Heart left ventricle (tissue), 16 donors: ENCODE data around the gene PIANP. TPM values are rescaled to one million over a fixed set of nuclear protein-coding genes. Genes with fewer than 3 reads are reported as not detected.

Experiments
- ATAC-seq, 4 donors: fragments of 200-7000 bp; cut with Tn5 transposase; one replicate each; pipeline ENCODE4 v1.9.1; 2020 to 2022; ENCODE audit warnings: moderate library complexity in 4 of 4, mild to moderate bottlenecking in 3 of 4, moderate number of reproducible peaks in 1 of 4
- DNase-seq, 5 donors: peaks; one replicate each; pipeline ENCODE4 v3.0.0-alpha.2; 2020
- H3K27ac ChIP-seq, 12 donors: fragments of 200-600 bp; sonication (generic) in 4 of 12; one replicate each; pipeline versions ENCODE4 v1.5.0 to v1.8.0; 2016 to 2022; ENCODE audit warnings: mild to moderate bottlenecking in 2 of 12
- H3K27me3 ChIP-seq, 9 donors: fragments of 200-600 bp; sonication (generic) in 2 of 9; one replicate each; pipeline versions ENCODE4 v1.5.1 to v1.8.0; 2016 to 2022; ENCODE audit warnings: mild to moderate bottlenecking in 3 of 9
- H3K36me3 ChIP-seq, 9 donors: fragments of 200-600 bp; sonication (generic) in 2 of 9; one replicate each; pipeline versions ENCODE4 v1.5.0 to v1.8.0; 2018 to 2022; ENCODE audit warnings: mild to moderate bottlenecking in 2 of 9
- H3K4me1 ChIP-seq, 12 donors: fragments of 200-600 bp; sonication (generic) in 4 of 12; one replicate each; pipeline versions ENCODE4 v1.5.0 to v1.8.0; 2016 to 2022; ENCODE audit warnings: mild to moderate bottlenecking in 3 of 12
- H3K4me3 ChIP-seq, 12 donors: fragments of 200-600 bp; sonication (generic) in 4 of 12; one replicate each; pipeline versions ENCODE4 v1.5.0 to v1.8.0; 2017 to 2022; ENCODE audit warnings: mild to moderate bottlenecking in 9 of 12, moderate library complexity in 4 of 12
- H3K9me3 ChIP-seq, 12 donors: fragments of 200-600 bp; sonication (generic) in 4 of 12; one replicate each; pipeline versions ENCODE4 v1.5.0 to v1.8.0; 2016 to 2022; ENCODE audit warnings: mild to moderate bottlenecking in 1 of 12
- POLR2A ChIP-seq, 2 donors: fragments of 450-650 bp; IDR thresholded peaks; one replicate each; pipeline ENCODE4 v1.6.1; 2017; ENCODE audit warnings: antibody characterized with exemption in 2 of 2, mild to moderate bottlenecking in 2 of 2, moderate library complexity in 2 of 2
- WGBS, 4 donors: extraction: QIAGEN DNeasy Blood & Tissue Kit in 2 of 4; methylation state at CpG; one replicate each; pipeline versions ENCODE4 v1.1.5 to v1.1.7; 2013 to 2018; 5-methylcytosine and 5-hydroxymethylcytosine counted together
- intact Hi-C, 10 donors: fragments of 100-400 bp; cut with DNase I; formaldehyde crosslinking; loops; one replicate each; pipeline versions ENCODE4 v1.11.1 to v1.14.2; 2022
- polyA plus RNA-seq, 2 donors: library from polyadenylated mRNA; stranded (reverse); fragments of 200-250 nt; gene quantifications; one replicate each; pipeline ENCODE4 v1.2.3, GENCODE V29; 2013
- total RNA-seq, 9 donors: library from RNA; depleted of rRNA in 2 of 9; stranded (reverse); fragments of >200 nt in 2 of 9; fragmentation: NEBNext Ultra II Directional in 3 of 9; extraction: Animal tissue kit (Norgen Biotek cat#: 25700) in 3 of 9; gene quantifications; one replicate each; pipeline versions ENCODE4 v1.1.0 to v1.2.4, GENCODE V29; 2016 to 2023
- TF ChIP-seq, protein P1 (sequence below), 12 donors: fragments of 200-600 bp; sonication (generic) in 4 of 12; IDR thresholded peaks; one replicate each; pipeline versions ENCODE4 v1.5.0 to v1.8.0; 2018 to 2022; ENCODE audit warnings: antibody characterized with exemption in 12 of 12, mild to moderate bottlenecking in 5 of 12
- donor health status: ischemic (EF 13 %, LVEDD 7.1; RV severe dilation, severe dysfunction).
- donor health status: healthy with polysubstance abuse.
- donor health status: DM: no; HTN: yes; CAD: no.
- donor health status: DM: no; HTN: no; CAD: no.
- donor health status: ischemic (EF 25% LVEDD 6.9; RV normal size, moderate dysfunction).
- donor health status: ischemic (EF 25% LVEDD 5.7; RV mildly dilated, moderate dysfunction).
- donor health status: healthy.
- donor health status: DM: yes; HTN: yes; CAD: no.
- donor health status: ischemic (EF 35%, LVEDD 5.7; RV mildly dilated, moderate dysfunction).
- donor health status: nonischemic (EF 11% LVEDD 7.7; RV severe dilation, severe dysfunction).
- donor health status: DM: yes; HTN: yes; CAD: no.
- donor health status: PGD.
- donor health status: ischemic (EF 29% LVEDD 5.4; RV normal size, mild dysfunction).
- donor health status: nonischemic (EF 23%, LVEDD 6.1; RV moderate dilation, normal function).

The PIANP gene
- total and polyA plus RNA-seq, 11 donors: 0.11 to 0.32 (median 0.22) TPM; not detected in 6

DNA sequence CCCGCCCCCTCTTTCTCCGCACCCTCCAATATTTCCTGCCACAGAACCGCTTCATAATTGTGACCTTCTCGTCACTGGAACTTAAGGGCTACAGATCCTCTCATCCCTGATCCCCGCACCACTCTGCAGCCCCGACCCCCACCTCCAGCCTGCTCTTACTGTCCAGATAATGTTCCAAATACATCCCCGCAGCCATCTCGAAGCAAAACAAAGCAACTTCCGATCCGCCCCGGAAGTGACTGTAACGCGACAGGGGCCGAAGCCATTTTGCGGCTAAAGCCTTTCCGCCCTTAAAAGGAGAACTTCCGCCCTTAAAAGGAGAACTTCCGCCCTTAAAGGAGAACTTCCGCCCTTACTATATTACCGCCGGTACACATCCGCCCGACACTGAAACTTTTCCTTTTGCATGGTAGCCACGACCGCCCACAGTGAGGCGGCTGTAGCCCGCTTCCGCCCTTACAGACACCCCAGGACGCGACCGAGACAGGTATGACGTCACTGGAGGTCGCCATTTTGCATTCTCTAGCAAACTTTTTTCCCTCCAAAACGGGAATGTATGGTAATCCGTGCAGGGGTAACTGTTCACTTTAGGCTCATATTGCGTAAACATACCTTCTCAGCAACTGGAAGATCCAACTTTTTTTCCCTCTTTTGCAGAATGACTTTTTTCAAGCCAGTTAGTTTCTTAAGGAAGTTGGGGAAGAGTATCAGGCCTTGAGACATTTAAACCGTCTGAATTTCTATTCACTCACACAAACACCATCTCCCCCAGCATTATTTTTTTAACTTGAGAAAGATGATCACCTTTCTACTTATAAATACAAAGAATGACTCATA is 37.5 kb downstream of the PIANP start, which contains the start of gene ING4:
Gene ING4 (minus strand): TSS at position 214 of the 837 bp plus-strand sequence. CDS start 18 bp downstream, at position 196.
- Histone ChIP-seq H3K27me3 (no peaks in the 10 kb centered on the region), H3K36me3 (peaks cover 0 to 47% (median 30%) of the 10 kb centered on the region in 9 donors), H3K9me3 (no peaks in the 10 kb centered on the region), H3K4me3 (peak within 1 kb of the TSS; percentile 40 to 86 (median 74)), H3K4me1 (peaks cover 0 to 24% (median 12%) of the 10 kb centered on the region in 12 donors), H3K27ac (peak within 1 kb of the TSS; percentile 51 to 90 (median 78))
- ATAC-seq: peak; percentile 99 to 100 (median 100)
- intact Hi-C loops: loop anchor here in 9 of 10 donors (1.0 to 10.0 kb wide), 10 partner anchors 16 to 62 kb away; partner anchors contain the start of genes ZNF384 (in 8 of the 9), COPS7A (in 2 of the 9) and ACRBP (in 1 of the 9)
- DNase-seq: peak; percentile 97 to 99 (median 98)
- TF ChIP-seq POLR2A (IDR thresholded peaks at IDR 0.05): no peak
- TF ChIP-seq, protein P1, sequence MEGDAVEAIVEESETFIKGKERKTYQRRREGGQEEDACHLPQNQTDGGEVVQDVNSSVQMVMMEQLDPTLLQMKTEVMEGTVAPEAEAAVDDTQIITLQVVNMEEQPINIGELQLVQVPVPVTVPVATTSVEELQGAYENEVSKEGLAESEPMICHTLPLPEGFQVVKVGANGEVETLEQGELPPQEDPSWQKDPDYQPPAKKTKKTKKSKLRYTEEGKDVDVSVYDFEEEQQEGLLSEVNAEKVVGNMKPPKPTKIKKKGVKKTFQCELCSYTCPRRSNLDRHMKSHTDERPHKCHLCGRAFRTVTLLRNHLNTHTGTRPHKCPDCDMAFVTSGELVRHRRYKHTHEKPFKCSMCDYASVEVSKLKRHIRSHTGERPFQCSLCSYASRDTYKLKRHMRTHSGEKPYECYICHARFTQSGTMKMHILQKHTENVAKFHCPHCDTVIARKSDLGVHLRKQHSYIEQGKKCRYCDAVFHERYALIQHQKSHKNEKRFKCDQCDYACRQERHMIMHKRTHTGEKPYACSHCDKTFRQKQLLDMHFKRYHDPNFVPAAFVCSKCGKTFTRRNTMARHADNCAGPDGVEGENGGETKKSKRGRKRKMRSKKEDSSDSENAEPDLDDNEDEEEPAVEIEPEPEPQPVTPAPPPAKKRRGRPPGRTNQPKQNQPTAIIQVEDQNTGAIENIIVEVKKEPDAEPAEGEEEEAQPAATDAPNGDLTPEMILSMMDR (IDR thresholded peaks at IDR 0.05): no peak
- 2 to 3% (median 3%) methylated on average over 37 of the region's 37 CpGs for WGBS, 4 donors

DNA sequence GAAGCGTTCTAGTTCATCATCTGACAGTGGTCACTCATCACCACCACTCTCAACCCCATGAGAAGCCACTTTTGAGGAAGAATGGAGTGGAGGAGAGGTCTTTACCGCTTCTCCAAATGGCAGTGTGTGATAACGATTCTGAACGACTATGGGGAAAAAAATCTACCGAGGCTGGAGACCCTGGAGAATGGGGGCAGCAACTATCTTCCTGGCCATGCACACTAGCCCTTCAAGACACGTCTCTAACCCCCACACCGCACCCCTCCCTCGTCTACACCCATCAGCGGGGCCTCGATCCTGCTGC is 38.1 kb downstream of the PIANP start:
- TF ChIP-seq, protein P1 (IDR thresholded peaks at IDR 0.05): no peak
- TF ChIP-seq POLR2A (IDR thresholded peaks at IDR 0.05): no peak
- no peaks in the 10 kb centered on the region for H3K27me3 ChIP-seq
- DNase-seq (no peak), ATAC-seq (peak; percentile 21 to 57 (median 34))
- H3K4me1 ChIP-seq: peaks cover 0 to 24% (median 12%) of the 10 kb centered on the region in 12 donors
- H3K9me3 ChIP-seq: no peaks in the 10 kb centered on the region
- peak overlapping the region in 11 of 12 donors; percentile 58 to 90 (median 71) for H3K27ac ChIP-seq
- intact Hi-C loops: loop anchor here in 8 of 10 donors (2.0 to 10.0 kb wide), 8 partner anchors 16 to 62 kb away; partner anchors contain the start of genes COPS7A (in 2 of the 8), ACRBP (in 1 of the 8) and ZNF384 (in 1 of the 8)
- 0 to 1% (median 1%) methylated on average over 10 of the region's 10 CpGs for WGBS, 4 donors
- H3K4me3 ChIP-seq: peak overlapping the region; percentile 40 to 86 (median 74)
- peaks cover 0 to 47% (median 28%) of the 10 kb centered on the region in 9 donors for H3K36me3 ChIP-seq

DNA sequence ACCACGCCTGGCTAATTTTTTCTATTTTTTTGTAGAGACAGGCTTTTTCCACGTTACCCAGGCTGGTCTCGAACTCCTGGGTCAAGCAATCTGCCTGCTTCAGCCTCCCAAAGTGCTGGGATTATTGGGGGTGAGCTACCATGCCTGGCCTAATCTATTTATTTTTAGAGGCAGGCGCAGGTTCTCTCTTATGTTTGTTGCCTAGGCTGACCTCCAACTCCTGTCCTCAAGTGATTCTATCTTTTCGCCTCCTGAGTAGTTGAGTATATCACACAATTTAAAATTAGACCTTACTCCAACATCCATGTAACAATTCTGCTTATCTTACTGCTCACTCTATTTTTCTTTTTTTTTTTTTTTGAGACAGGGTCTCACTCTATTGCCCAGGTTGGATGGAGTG is 46.6 kb downstream of the PIANP start:
- intact Hi-C loops: loop anchor here in 1 of 10 donors (5.0 kb wide), 1 partner anchor 37 kb away; no protein-coding TSS in a partner anchor
- no peak overlapping the region for H3K4me3 ChIP-seq
- H3K27ac ChIP-seq: peak overlapping the region in 7 of 12 donors; percentile 3 to 76 (median 52)
- ATAC-seq (peak; percentile 66 to 87 (median 78)), DNase-seq (no peak)
- H3K4me1 ChIP-seq: peaks cover 0 to 18% (median 5%) of the 10 kb centered on the region in 12 donors
- 55 to 66% (median 60%) methylated on average over 5 of the region's 5 CpGs for WGBS, 4 donors
- peaks cover 3 to 99% (median 84%) of the 10 kb centered on the region in 9 donors for H3K36me3 ChIP-seq
- H3K9me3 ChIP-seq: no peaks in the 10 kb centered on the region
- H3K27me3 ChIP-seq: no peaks in the 10 kb centered on the region
- TF ChIP-seq POLR2A (IDR thresholded peaks at IDR 0.05): no peak
- TF ChIP-seq, protein P1 (IDR thresholded peaks at IDR 0.05): no peak

DNA sequence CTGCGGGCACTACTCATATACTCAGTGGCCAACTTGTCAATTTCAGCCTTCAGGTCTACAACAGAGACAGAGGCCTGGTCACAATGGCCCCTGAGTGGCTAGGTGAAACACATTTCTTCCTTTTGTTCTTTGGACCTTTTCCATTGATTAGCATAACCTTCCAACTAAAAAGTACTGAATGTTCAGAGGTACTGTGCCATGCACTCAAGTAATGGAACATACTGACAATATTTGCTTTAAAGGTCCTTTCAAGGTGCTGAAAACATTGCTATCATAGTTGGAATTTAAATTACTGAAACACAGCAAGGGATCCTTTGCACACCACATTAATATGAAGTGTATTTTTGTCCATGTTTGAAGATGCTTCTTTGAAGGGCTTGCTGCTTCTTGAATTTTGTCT is 47.3 kb downstream of the PIANP start:
- H3K9me3 ChIP-seq: no peaks in the 10 kb centered on the region
- peak overlapping the region in 5 of 12 donors; percentile 27 to 76 (median 64) for H3K27ac ChIP-seq
- TF ChIP-seq, protein P1 (IDR thresholded peaks at IDR 0.05): no peak
- TF ChIP-seq POLR2A (IDR thresholded peaks at IDR 0.05): no peak
- DNase-seq (no peak), ATAC-seq (peak in 2 of 4 donors; percentile 23 to 34)
- no peak overlapping the region for H3K4me3 ChIP-seq
- intact Hi-C loops: loop anchor here in 1 of 10 donors (5.0 kb wide), 1 partner anchor 36 kb away; no protein-coding TSS in a partner anchor
- H3K36me3 ChIP-seq: peaks cover 3 to 98% (median 85%) of the 10 kb centered on the region in 9 donors
- peaks cover 0 to 18% (median 5%) of the 10 kb centered on the region in 12 donors for H3K4me1 ChIP-seq
- WGBS, 4 donors: 93 to 100% (median 95%) methylated on average over 1 of the region's 1 CpG
- H3K27me3 ChIP-seq: no peaks in the 10 kb centered on the region
